ENCODE results near the gene UPB1. TPM values are rescaled to one million over a fixed set of nuclear protein-coding genes. Genes with fewer than 3 reads are reported as not detected.

Gene UPB1
- total RNA-seq (1 to 10 TPM; 2.1 to 4.0 TPM), polyA plus RNA-seq (1 to 10 TPM in 1 of 2 donors, under 1 TPM in 1; 0.87 to 4.5 TPM)
- long read RNA-seq, donor 1: 0 reads
- long read RNA-seq, donor 2: 0 reads
- long read RNA-seq, donor 3: 0 reads
- long read RNA-seq, donor 4: 0 reads
- long read RNA-seq, donor 5: 0 reads

DNA sequence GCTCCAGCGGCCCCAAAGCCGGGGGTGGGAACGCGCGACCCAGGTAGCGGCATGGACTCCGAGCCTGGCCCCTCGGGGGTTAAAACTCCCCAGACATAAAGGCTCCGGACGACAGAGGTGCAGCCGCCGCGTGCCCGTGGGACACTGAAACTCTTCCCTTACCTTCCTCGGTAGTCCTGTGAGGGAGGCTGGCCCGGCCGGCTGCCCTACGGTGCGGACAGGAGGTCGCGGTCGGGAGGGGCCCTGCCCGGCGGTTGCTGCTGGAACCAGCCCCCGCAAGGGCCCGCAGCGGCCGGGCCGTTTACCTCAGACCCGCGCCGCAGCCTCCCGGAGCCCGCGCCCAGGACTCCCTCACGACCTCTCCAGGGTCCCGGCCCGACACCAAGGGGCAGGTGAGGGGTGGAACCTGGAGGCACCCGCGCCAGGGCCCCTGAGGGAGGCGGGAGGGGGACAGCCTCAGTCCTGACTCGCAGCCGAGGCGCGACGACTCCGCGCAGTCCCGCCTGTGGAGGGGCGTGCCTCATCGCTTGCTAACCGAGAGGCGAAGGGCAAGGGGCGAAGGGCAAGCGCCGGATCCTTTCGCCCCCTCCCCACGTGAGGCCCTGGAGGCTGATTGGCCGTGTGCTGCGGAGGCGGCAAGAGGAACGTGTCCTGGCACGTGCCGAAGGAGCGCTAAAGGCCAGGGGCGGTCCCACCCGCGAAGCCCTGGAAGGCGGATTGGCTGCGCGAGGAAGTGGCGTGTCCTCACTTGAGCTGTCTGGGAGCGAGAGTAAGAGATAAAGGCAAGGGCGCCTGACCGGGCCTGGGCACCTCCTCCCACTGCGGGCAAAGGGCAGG, at the start of gene UPB1:
Gene UPB1 (plus strand): TSS at position 805 of the 837 bp plus-strand sequence. CDS start 72 bp downstream, outside the sequence.
- no peak for TF ChIP-seq CTCF (IDR thresholded peaks at IDR 0.05; ENCODE audit: control extremely low read depth, extremely low read depth)
- H3K36me3 ChIP-seq (ENCODE audit: control insufficient read depth in 4 of 4, insufficient read depth in 4 of 4, low read length in 4 of 4): no peaks in the 10 kb centered on the region
- no peak within 1 kb of the TSS for H3K4me3 ChIP-seq
- no peak within 1 kb of the TSS for H3K9ac ChIP-seq (ENCODE audit: insufficient read depth in 1 of 2, low read length in 2 of 2)
- 40 to 45% methylated on average over 71 to 76 of the region's 76 CpGs for WGBS, 2 donors
- H3K27ac ChIP-seq (ENCODE audit: low read depth in 1 of 2, low read length in 1 of 2): no peak within 1 kb of the TSS
- H3K27me3 ChIP-seq (ENCODE audit: control insufficient read depth in 3 of 3, insufficient read depth in 3 of 3, low read length in 2 of 3): peaks cover 0 to 12% (median 10%) of the 10 kb centered on the region in 3 donors
- peaks cover 0 to 15% (median 0%) of the 10 kb centered on the region in 5 donors for H3K4me1 ChIP-seq (ENCODE audit: control insufficient read depth in 5 of 5, insufficient read depth in 5 of 5, low read length in 5 of 5)
- peak in 2 of 3 donors; percentile 29 to 38 for DNase-seq
- peaks cover 0 to 6% (median 0%) of the 10 kb centered on the region in 4 donors for H3K9me3 ChIP-seq (ENCODE audit: control insufficient read depth in 4 of 4, insufficient read depth in 3 of 4, low read length in 3 of 4)
- ATAC-seq (ENCODE audit: insufficient read depth, low FRiP score): no peak

DNA sequence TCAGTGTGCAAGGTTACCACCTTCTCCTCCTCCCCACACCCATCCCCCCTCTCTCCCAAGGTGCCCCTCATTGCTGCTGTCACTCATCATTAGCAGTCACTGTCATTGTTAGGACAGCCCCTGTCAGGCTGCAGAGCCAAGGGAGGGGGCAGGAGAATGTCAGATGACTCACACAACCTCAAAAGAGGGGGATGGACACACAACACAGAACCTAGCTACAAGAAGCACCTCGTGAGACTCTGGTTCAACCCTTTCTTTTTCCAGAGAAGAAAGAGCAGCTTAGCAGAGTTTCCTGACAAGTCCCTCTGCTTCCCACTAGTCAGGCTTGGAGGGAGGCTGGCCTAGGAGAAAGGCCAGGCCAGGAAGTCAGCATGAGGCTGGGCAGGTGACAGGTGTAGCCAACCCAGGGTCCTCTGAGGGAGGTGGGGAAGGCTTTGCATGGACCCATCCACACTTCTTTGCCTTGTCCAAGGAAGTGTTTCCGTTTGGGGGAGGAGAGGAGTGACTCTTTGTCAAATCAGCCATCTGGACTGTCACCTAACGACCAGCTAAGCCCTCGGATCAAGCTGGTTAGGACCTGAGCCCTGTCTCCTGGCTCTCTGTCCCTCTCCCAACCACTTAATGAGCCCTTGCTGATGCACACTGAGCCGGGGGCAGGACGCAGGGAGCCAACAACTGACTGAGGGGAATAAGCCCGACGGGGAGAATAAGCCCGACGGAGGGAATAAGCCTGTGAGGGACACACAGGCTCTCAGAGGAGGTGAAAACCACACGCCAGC, 49.5 kb upstream of the UPB1 start:
- no peaks in the 10 kb centered on the region for H3K27me3 ChIP-seq (ENCODE audit: control insufficient read depth in 3 of 3, insufficient read depth in 3 of 3, low read length in 2 of 3)
- no peak for DNase-seq
- no peak for TF ChIP-seq CTCF (IDR thresholded peaks at IDR 0.05; ENCODE audit: control extremely low read depth, extremely low read depth)
- no peak overlapping the region for H3K4me3 ChIP-seq
- 83 to 85% methylated on average over 11 of the region's 11 CpGs for WGBS, 2 donors
- no peak overlapping the region for H3K9ac ChIP-seq (ENCODE audit: insufficient read depth in 1 of 2, low read length in 2 of 2)
- no peak overlapping the region for H3K27ac ChIP-seq (ENCODE audit: low read depth in 1 of 2, low read length in 1 of 2)
- ATAC-seq (ENCODE audit: insufficient read depth, low FRiP score): no peak
- peaks cover 1 to 17% (median 5%) of the 10 kb centered on the region in 5 donors for H3K4me1 ChIP-seq (ENCODE audit: control insufficient read depth in 5 of 5, insufficient read depth in 5 of 5, low read length in 5 of 5)
- no peaks in the 10 kb centered on the region for H3K9me3 ChIP-seq (ENCODE audit: control insufficient read depth in 4 of 4, insufficient read depth in 3 of 4, low read length in 3 of 4)
- peaks cover 0 to 16% (median under 1%) of the 10 kb centered on the region in 4 donors for H3K36me3 ChIP-seq (ENCODE audit: control insufficient read depth in 4 of 4, insufficient read depth in 4 of 4, low read length in 4 of 4)

DNA sequence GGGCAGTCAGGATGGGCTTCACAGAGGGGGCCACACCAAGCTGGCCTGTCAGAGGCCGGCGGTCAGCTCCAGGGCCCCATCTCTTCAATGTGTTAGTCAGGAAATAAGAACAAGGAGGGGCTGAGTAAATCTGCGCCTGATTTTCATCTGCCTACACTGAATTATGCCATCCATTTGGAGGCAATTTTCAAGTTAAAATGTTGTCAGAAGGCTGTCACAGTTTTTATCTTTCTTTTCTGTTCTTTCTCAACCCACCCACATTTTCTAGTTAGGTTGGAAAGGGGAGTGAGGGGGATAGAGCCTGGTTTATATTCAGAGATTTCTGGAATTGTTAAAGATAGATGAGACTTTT, 48.9 kb upstream of the UPB1 start:
- no peak for DNase-seq
- peaks cover 0 to 12% (median 0%) of the 10 kb centered on the region in 4 donors for H3K36me3 ChIP-seq (ENCODE audit: control insufficient read depth in 4 of 4, insufficient read depth in 4 of 4, low read length in 4 of 4)
- WGBS, 2 donors: 86 to 88% methylated on average over 3 of the region's 3 CpGs
- H3K4me1 ChIP-seq (ENCODE audit: control insufficient read depth in 5 of 5, insufficient read depth in 5 of 5, low read length in 5 of 5): peaks cover 3 to 19% (median 3%) of the 10 kb centered on the region in 5 donors
- TF ChIP-seq CTCF (IDR thresholded peaks at IDR 0.05; ENCODE audit: control extremely low read depth, extremely low read depth): no peak
- no peak overlapping the region for H3K9ac ChIP-seq (ENCODE audit: insufficient read depth in 1 of 2, low read length in 2 of 2)
- H3K9me3 ChIP-seq (ENCODE audit: control insufficient read depth in 4 of 4, insufficient read depth in 3 of 4, low read length in 3 of 4): no peaks in the 10 kb centered on the region
- H3K4me3 ChIP-seq: no peak overlapping the region
- no peak overlapping the region for H3K27ac ChIP-seq (ENCODE audit: low read depth in 1 of 2, low read length in 1 of 2)
- no peaks in the 10 kb centered on the region for H3K27me3 ChIP-seq (ENCODE audit: control insufficient read depth in 3 of 3, insufficient read depth in 3 of 3, low read length in 2 of 3)
- ATAC-seq (ENCODE audit: insufficient read depth, low FRiP score): no peak

Data from lung (tissue), 16 donors.